ENCODE results near the gene VAMP2.

The VAMP2 gene

GRCh38 chr17:8119581-8120519 lies 42.9 kb downstream of the VAMP2 start:
- ATAC-seq, result peak; percentile 28
- TF ChIP-seq SNAI2 (CRISPR knock-in tag; IDR thresholded peaks at IDR 0.05) (0 out of 2 replicates have a peak, but pooled peaks have one; percentile 41), ESRRG (CRISPR knock-in tag; IDR thresholded peaks at IDR 0.05) (no peak)

GRCh38 chr17:8118769-8119580 lies 43.8 kb downstream of the VAMP2 start:
- TF ChIP-seq GLIS3 (CRISPR knock-in tag; IDR thresholded peaks at IDR 0.05) (no peak), CSDC2 (CRISPR knock-in tag; IDR thresholded peaks at IDR 0.05) (no peak), ZNF565 (CRISPR knock-in tag; conservative IDR thresholded peaks at IDR 0.05; ENCODE audit: low read depth) (no peak), ZNF8 (CRISPR knock-in tag; IDR thresholded peaks at IDR 0.05) (no peak), BACH2 (CRISPR knock-in tag; IDR thresholded peaks at IDR 0.05; ENCODE audit: borderline replicate concordance) (no peak), CREB5 (CRISPR knock-in tag; IDR thresholded peaks at IDR 0.05; ENCODE audit: low read depth) (no peak), ARNTL (CRISPR knock-in tag; IDR thresholded peaks at IDR 0.05; ENCODE audit: borderline replicate concordance, low read depth) (no peak), PPARA (CRISPR knock-in tag; IDR thresholded peaks at IDR 0.05; ENCODE audit: borderline replicate concordance) (no peak), TSHZ2 (CRISPR knock-in tag; IDR thresholded peaks at IDR 0.05) (no peak), ZC3H10 (CRISPR knock-in tag; IDR thresholded peaks at IDR 0.05) (no peak), ZFP30 (CRISPR knock-in tag; IDR thresholded peaks at IDR 0.05) (no peak), PATZ1 (CRISPR knock-in tag; IDR thresholded peaks at IDR 0.05; ENCODE audit: borderline replicate concordance) (no peak), ZFP3 (CRISPR knock-in tag; IDR thresholded peaks at IDR 0.05) (no peak), RARB (CRISPR knock-in tag; IDR thresholded peaks at IDR 0.05) (no peak), ESRRG (CRISPR knock-in tag; IDR thresholded peaks at IDR 0.05) (no peak), TCF4 (CRISPR knock-in tag; IDR thresholded peaks at IDR 0.05; ENCODE audit: borderline replicate concordance) (no peak)
- peak; percentile 71 for ATAC-seq

- ATAC-seq, result peak; percentile 26
- TF ChIP-seq PATZ1 (CRISPR knock-in tag; IDR thresholded peaks at IDR 0.05; ENCODE audit: borderline replicate concordance), result no peak
- TF ChIP-seq TCF4 (CRISPR knock-in tag; IDR thresholded peaks at IDR 0.05; ENCODE audit: borderline replicate concordance), result no peak
- no peak for TF ChIP-seq CREB5 (CRISPR knock-in tag; IDR thresholded peaks at IDR 0.05; ENCODE audit: low read depth)
- TF ChIP-seq ISL1 (CRISPR knock-in tag; IDR thresholded peaks at IDR 0.05), result no peak
- no peak for TF ChIP-seq ZNF8 (CRISPR knock-in tag; IDR thresholded peaks at IDR 0.05)
- TF ChIP-seq CSDC2 (CRISPR knock-in tag; IDR thresholded peaks at IDR 0.05), result no peak
- no peak for TF ChIP-seq ZNF70 (CRISPR knock-in tag; IDR thresholded peaks at IDR 0.05)
- TF ChIP-seq SNAI2 (CRISPR knock-in tag; IDR thresholded peaks at IDR 0.05), result no peak
- no peak for TF ChIP-seq OSR1 (CRISPR knock-in tag; IDR thresholded peaks at IDR 0.05)
- TF ChIP-seq ZFP3 (CRISPR knock-in tag; IDR thresholded peaks at IDR 0.05), result no peak
- no peak for TF ChIP-seq ESRRG (CRISPR knock-in tag; IDR thresholded peaks at IDR 0.05)
- no peak for TF ChIP-seq TSHZ2 (CRISPR knock-in tag; IDR thresholded peaks at IDR 0.05)
Observed at GRCh38 chr17:8117980-8118768, 44.6 kb downstream of the VAMP2 start, which contains the start of gene ALOXE3. TSS of gene ALOXE3 (minus strand) at chr17:8118514. CDS start at chr17:8117990, 524 bp downstream.

Measured in SK-N-SH treated with all-trans-retinoic acid at 6 μM for 48 hours (cell line).